ENCODE measurements around the gene MAGIX.
A peak's percentile ranks its signal among the peaks of the same experiment; 100 is the strongest.

Gene MAGIX

DNA sequence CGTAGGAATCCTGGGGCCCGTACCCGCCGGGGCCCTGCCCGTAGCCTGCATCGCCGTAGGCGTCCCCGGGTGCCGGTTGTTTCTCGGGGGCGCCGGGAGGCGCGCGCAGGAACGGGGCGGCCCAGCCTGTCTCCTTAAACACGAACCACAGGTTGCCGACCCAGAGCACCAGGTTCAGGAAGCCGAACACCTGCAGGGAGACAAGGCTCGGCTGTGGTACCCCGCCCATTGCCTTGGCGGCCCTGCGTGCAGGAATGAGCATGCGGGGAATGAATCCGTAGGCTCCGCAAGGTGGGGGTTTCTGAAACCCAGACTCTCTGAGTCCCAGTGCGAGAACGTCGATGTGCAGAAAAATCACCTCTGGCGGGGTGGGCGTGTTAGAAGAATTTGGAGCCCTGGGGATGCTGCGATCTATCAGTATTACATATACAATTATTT, 29.0 kb downstream of the MAGIX start:
- TF ChIP-seq CTCF (conservative IDR thresholded peaks at IDR 0.05; ENCODE audit: low read depth, low read length) = no peak
- H3K4me3 ChIP-seq (ENCODE audit: low read length) = peak overlapping the region; percentile 69
- no peak for DNase-seq (ENCODE audit: low read depth)

- TF ChIP-seq CTCF (conservative IDR thresholded peaks at IDR 0.05; ENCODE audit: low read depth, low read length) = peak; percentile 69
- no peak overlapping the region for H3K4me3 ChIP-seq (ENCODE audit: low read length)
- no peak for DNase-seq (ENCODE audit: low read depth)
Observed at GRCh38 chrX:49192722-49193328, 30.3 kb downstream of the MAGIX start.

DNA sequence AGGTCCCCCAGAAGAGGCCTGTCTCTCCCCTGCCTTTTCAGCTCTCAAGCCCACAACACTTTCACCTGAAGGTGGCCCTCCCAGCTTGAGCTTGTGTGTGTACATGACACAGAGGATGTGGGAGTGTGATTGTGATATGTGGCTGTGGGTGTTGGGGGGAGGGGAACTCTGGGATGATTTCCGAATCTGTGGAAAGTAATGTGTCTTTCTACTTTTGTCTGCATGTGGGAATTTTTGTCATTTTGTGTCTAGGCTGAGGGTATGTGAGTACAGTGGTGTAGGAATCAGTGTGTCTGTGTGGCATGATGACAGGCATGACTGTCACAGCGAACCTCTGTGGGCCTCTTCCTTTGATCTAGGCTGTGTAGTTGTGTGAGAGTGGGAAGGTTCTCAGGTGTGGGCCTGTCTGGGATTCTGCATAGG, 31.0 kb downstream of the MAGIX start:
- H3K4me3 ChIP-seq (ENCODE audit: low read length) = no peak overlapping the region
- no peak for DNase-seq (ENCODE audit: low read depth)
- no peak for TF ChIP-seq CTCF (conservative IDR thresholded peaks at IDR 0.05; ENCODE audit: low read depth, low read length)

- no peak for TF ChIP-seq CTCF (conservative IDR thresholded peaks at IDR 0.05; ENCODE audit: low read depth, low read length)
- no peak for DNase-seq (ENCODE audit: low read depth)
- H3K4me3 ChIP-seq (ENCODE audit: low read length) = no peak overlapping the region
Observed at GRCh38 chrX:49197543-49198087, 35.1 kb downstream of the MAGIX start.

- TF ChIP-seq CTCF (conservative IDR thresholded peaks at IDR 0.05; ENCODE audit: low read depth, low read length) = no peak
- no peak for DNase-seq (ENCODE audit: low read depth)
- H3K4me3 ChIP-seq (ENCODE audit: low read length) = no peak overlapping the region
Observed at GRCh38 chrX:49198540-49199314, 36.2 kb downstream of the MAGIX start.

GRCh38 chrX:49199315-49199595, 36.7 kb downstream of the MAGIX start:
- DNase-seq (ENCODE audit: low read depth) = no peak
- no peak for TF ChIP-seq CTCF (conservative IDR thresholded peaks at IDR 0.05; ENCODE audit: low read depth, low read length)
- no peak overlapping the region for H3K4me3 ChIP-seq (ENCODE audit: low read length)

Measured in retinal pigment epithelial cell (primary cell).